ENCODE measurements around the gene SF1. TPM values are rescaled to one million over a fixed set of nuclear protein-coding genes. Genes with fewer than 3 reads are reported as not detected.
"Not testable (repeated sequence)": the region's sequence is repeated elsewhere in the genome, so short reads cannot be mapped to it uniquely, and the experiment has no call there.

The SF1 gene
- total RNA-seq, 1 experiment from 2014 or later, result 285 TPM

- Mint-ChIP-seq H3K27ac (no peak overlapping the region), H3K27me3 (ENCODE audit: low read depth) (peaks cover 3% of the 10 kb centered on the region; the same call in 1 of the 2 replicates), H3K4me3 (no peak overlapping the region), H3K36me3 (no peaks in the 10 kb centered on the region), H3K9me3 (no peaks in the 10 kb centered on the region), H3K4me1 (no peaks in the 10 kb centered on the region)
- TF ChIP-seq CTCF (IDR thresholded peaks at IDR 0.05) (no peak), KAT7 (CRISPR knock-in tag; IDR thresholded peaks at IDR 0.05; ENCODE audit: borderline replicate concordance) (no peak), MLX (CRISPR knock-in tag; IDR thresholded peaks at IDR 0.05) (no peak), ZNF138 (CRISPR knock-in tag; conservative IDR thresholded peaks at IDR 0.05) (no peak), AFF4 (CRISPR knock-in tag; IDR thresholded peaks at IDR 0.05; ENCODE audit: borderline replicate concordance) (no peak), ZNF416 (CRISPR knock-in tag; IDR thresholded peaks at IDR 0.05) (no peak), ZNF317 (CRISPR knock-in tag; IDR thresholded peaks at IDR 0.05; ENCODE audit: borderline replicate concordance, low read depth) (no peak), MYBL2 (CRISPR knock-in tag; IDR thresholded peaks at IDR 0.05) (no peak), E2F1 (CRISPR knock-in tag; IDR thresholded peaks at IDR 0.05) (no peak), ZBTB43 (CRISPR knock-in tag; IDR thresholded peaks at IDR 0.05) (no peak), ERG (CRISPR knock-in tag; IDR thresholded peaks at IDR 0.05) (no peak), JUN (CRISPR knock-in tag; IDR thresholded peaks at IDR 0.05) (no peak), NFATC4 (CRISPR knock-in tag; IDR thresholded peaks at IDR 0.05) (no peak)
- ATAC-seq, result no peak
- ChIA-PET CTCF (interaction anchor here (1.4 kb wide), 1 partner anchor 14 kb away, joined by 4 read pairs; the partner anchor contains the start of gene MAP4K2), POLR2A (no interaction called here)
- DNase-seq (ENCODE audit: low spot score), result no peak
These were observed 39.1 kb upstream of the SF1 start for GRCh38 chr11:64817476-64817875.

DNA sequence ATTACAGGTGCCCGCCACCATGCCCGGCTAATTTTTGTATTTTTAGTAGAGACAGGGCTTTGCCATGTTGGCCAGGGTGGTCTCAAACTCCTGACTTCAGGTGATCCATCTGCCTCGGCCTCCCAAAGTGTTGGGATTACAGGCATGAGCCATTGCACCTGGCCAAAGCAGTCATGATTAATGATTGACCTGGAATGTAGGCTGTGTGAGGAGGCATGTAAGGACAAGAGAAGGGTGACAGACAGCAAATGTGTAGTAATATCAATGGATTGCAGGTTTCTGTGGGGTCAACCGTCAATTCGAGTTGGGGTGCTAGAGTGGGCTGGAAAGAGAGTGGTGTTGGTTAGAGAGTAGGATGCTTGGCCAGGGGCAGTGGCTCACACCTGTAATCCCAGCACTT, 37.1 kb upstream of the SF1 start:
- H3K27ac Mint-ChIP-seq; H3K4me1 Mint-ChIP-seq; H3K36me3 Mint-ChIP-seq; H3K27me3 Mint-ChIP-seq (ENCODE audit: low read depth); H3K9me3 Mint-ChIP-seq; ATAC-seq; H3K4me3 Mint-ChIP-seq; DNase-seq (ENCODE audit: low spot score): not testable (repeated sequence)
- ChIA-PET POLR2A (interaction anchor here (0.6 kb wide), 2 partner anchors 90 to 1001 kb away, joined by 3 to 7 read pairs; no protein-coding TSS in a partner anchor), CTCF (interaction anchor here (0.6 to 1.2 kb wide), 4 partner anchors 24 to 73 kb away, joined by 3 to 7 read pairs (median 4); no protein-coding TSS in a partner anchor)
